A673 (cell line): ENCODE data around the gene ADGRL2.

Experiments used
- CTCF ChIP-seq: fragments of 300-800, 200-600 bp; sonication (generic); conservative IDR thresholded peaks from 2 replicates; pipeline ENCODE4 v1.5.1; 2017; ENCODE audit warnings: low read depth, mild to moderate bottlenecking, antibody characterized with exemption, low read length, moderate library complexity, mixed read lengths
- EZH2 ChIP-seq: fragments of 200-600 bp; sonication (generic); IDR thresholded peaks from 2 replicates; pipeline ENCODE4 v1.6.1; 2017; ENCODE audit warnings: borderline replicate concordance, low read depth, mild to moderate bottlenecking, mixed read lengths, antibody characterized with exemption, low read length; ENCODE audit not compliant: poor library complexity, severe bottlenecking

DNA sequence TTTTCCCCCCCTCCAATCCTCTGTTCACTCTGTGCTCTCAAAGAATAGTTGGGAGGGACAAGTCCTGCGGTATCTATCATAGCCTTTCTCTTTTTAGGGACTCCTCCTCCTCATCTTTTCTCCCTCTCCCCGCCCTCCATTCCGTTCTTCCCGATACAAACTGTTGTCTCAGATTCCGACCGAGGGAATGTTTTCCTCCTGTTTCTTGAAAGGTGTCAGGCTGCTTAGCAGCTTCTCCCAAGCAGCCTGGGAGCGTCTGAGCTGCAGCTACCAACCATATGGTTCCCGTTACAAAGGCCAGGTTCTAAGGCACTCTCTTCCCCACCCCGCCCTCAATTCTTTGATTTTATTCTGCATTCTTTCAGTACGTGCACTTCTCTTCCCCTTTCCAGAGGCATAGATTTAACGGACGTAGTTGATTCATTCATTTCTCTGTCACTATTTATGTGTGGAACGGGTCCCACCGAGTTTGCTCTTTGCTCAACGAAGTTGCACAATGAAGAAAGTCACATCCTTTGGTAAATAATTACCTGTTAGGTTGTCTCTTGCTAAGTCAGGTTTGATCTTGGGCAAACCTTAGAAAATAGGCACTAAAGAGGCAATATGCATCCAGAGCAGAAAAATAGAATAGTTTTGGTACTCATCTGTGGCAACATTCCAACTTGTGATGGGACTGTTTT, 2.8 kb downstream of the ADGRL2 start:
- TF ChIP-seq CTCF (no peak), EZH2 (peak; percentile 17)
